Neural cell (in vitro differentiated cells): ENCODE data around the gene PLEKHN1. TPM values are rescaled to one million over a fixed set of nuclear protein-coding genes. Genes with fewer than 3 reads are reported as not detected.

Source experiments
- H2AFZ ChIP-seq: fragments of 200-600, 300-800 bp; sonication (generic), shearing (Covaris generic); 2 replicates; pipeline ENCODE4 v1.6.0; 2014; ENCODE audit warnings: low read depth, mild to moderate bottlenecking, antibody characterized with exemption, low read length, moderate library complexity
- H3F3A ChIP-seq: fragments of 200-600 bp; shearing (Covaris generic); 2 replicates; pipeline ENCODE4 v1.6.1; 2016; ENCODE audit warnings: mild to moderate bottlenecking, moderate library complexity, mixed read lengths, antibody characterized with exemption, low read length; ENCODE audit not compliant: insufficient read depth, poor library complexity, severe bottlenecking
- H3K27ac ChIP-seq: fragments of 200-600, 300-800 bp; sonication (generic), shearing (Covaris generic); 2 replicates; pipeline ENCODE4 v1.5.1; 2014; ENCODE audit warnings: mild to moderate bottlenecking, low read length, moderate library complexity
- H3K27me3 ChIP-seq: fragments of 300-800, 200-600 bp; sonication (generic), shearing (Covaris generic); 2 replicates; pipeline ENCODE4 v1.6.0; 2014; ENCODE audit warnings: mild to moderate bottlenecking, low read depth, low read length, moderate library complexity; ENCODE audit not compliant: insufficient read depth
- H3K36me3 ChIP-seq: fragments of 300-800, 200-600 bp; sonication (generic), shearing (Covaris generic); 2 replicates; pipeline ENCODE4 v1.5.1; 2014; ENCODE audit warnings: mild to moderate bottlenecking, antibody characterized with exemption, low read length, moderate library complexity; ENCODE audit not compliant: insufficient read depth
- H3K4me2 ChIP-seq: fragments of 300-800, 200-600 bp; sonication (generic), shearing (Covaris generic); 2 replicates; pipeline ENCODE4 v1.6.0; 2014; ENCODE audit warnings: mild to moderate bottlenecking, low read length
- H3K4me3 ChIP-seq: fragments of 300-800, 200-600 bp; sonication (generic), shearing (Covaris generic); 2 replicates; pipeline ENCODE4 v1.5.1; 2014; ENCODE audit warnings: mild to moderate bottlenecking, low read length, moderate library complexity
- H3K79me2 ChIP-seq: fragments of 200-600 bp; shearing (Covaris generic); replicated peaks from 2 replicates; pipeline ENCODE4 v1.6.0; 2014; ENCODE audit warnings: mild to moderate bottlenecking, low read length, moderate library complexity; ENCODE audit not compliant: insufficient read depth
- H3K9ac ChIP-seq: fragments of 300-800, 200-600 bp; sonication (generic), shearing (Covaris generic); 2 replicates; pipeline ENCODE4 v1.6.1; 2016; ENCODE audit warnings: mild to moderate bottlenecking, low read length, mixed read lengths
- H3K9me2 ChIP-seq: fragments of 200-600 bp; shearing (Covaris generic); 2 replicates; pipeline ENCODE4 v1.6.1; 2016; ENCODE audit warnings: mild to moderate bottlenecking, low read length, mixed read lengths; ENCODE audit not compliant: insufficient read depth
- H3K9me3 ChIP-seq: fragments of 200-600, 300-800 bp; sonication (generic), shearing (Covaris generic); 2 replicates; pipeline ENCODE4 v1.6.1; 2016; ENCODE audit warnings: mild to moderate bottlenecking, mixed run types, low read length, moderate library complexity, mixed read lengths
- H4K20me1 ChIP-seq: fragments of 200-600 bp; shearing (Covaris generic); 2 replicates; pipeline ENCODE4 v1.6.1; 2016; ENCODE audit warnings: mild to moderate bottlenecking, mixed run types; ENCODE audit not compliant: insufficient read depth
- EP300 ChIP-seq: fragments of 450-650 bp; conservative IDR thresholded peaks from 2 replicates; pipeline ENCODE4 v1.6.1; 2014; ENCODE audit warnings: antibody characterized with exemption, mild to moderate bottlenecking, moderate library complexity; ENCODE audit not compliant: poor library complexity, severe bottlenecking
- EZH2 ChIP-seq: fragments of 200-600, 300-800 bp; shearing (Covaris generic), sonication (generic); IDR thresholded peaks from 2 replicates; pipeline ENCODE4 v1.6.1; 2014; ENCODE audit warnings: antibody characterized with exemption, low read length, borderline replicate concordance, mild to moderate bottlenecking; ENCODE audit not compliant: insufficient read depth, poor library complexity, severe bottlenecking
- MXI1 ChIP-seq: fragments of 450-650 bp; conservative IDR thresholded peaks from 2 replicates; pipeline ENCODE4 v1.6.1; 2014; ENCODE audit warnings: antibody characterized with exemption, mild to moderate bottlenecking; ENCODE audit not compliant: poor library complexity, severe bottlenecking
- POLR2AphosphoS5 ChIP-seq: IDR thresholded peaks from 2 replicates; pipeline ENCODE4 v1.6.1; 2012
- RAD21 ChIP-seq: fragments of 450-650 bp; conservative IDR thresholded peaks from 2 replicates; pipeline ENCODE4 v1.6.1; 2014; ENCODE audit warnings: antibody characterized with exemption, mild to moderate bottlenecking, moderate library complexity
- SMC3 ChIP-seq: fragments of 450-650 bp; conservative IDR thresholded peaks from 2 replicates; pipeline ENCODE4 v1.6.1; 2014; ENCODE audit warnings: antibody characterized with exemption, mild to moderate bottlenecking, moderate library complexity; ENCODE audit not compliant: poor library complexity
- TAF1 ChIP-seq: IDR thresholded peaks from 2 replicates; pipeline ENCODE4 v1.6.1; 2012; ENCODE audit warnings: low read depth
- polyA plus RNA-seq: library from polyadenylated mRNA; depleted of rRNA; stranded (reverse); fragments of >200 nt; gene quantifications from 2 replicates; pipeline ENCODE4 v1.2.3, GENCODE V29; 2014
- TF ChIP-seq, protein P1 (sequence below): fragments of 450-650 bp; IDR thresholded peaks from 2 replicates; pipeline ENCODE4 v1.5.1; 2014; ENCODE audit warnings: antibody characterized with exemption, mild to moderate bottlenecking, moderate library complexity; ENCODE audit not compliant: poor library complexity, severe bottlenecking
- TF ChIP-seq, protein P2 (sequence below): IDR thresholded peaks from 2 replicates; pipeline ENCODE4 v1.6.1; 2012; ENCODE audit warnings: borderline replicate concordance

PLEKHN1 gene
- polyA plus RNA-seq, 1 donor from 2014 or later = 1.1 TPM

DNA sequence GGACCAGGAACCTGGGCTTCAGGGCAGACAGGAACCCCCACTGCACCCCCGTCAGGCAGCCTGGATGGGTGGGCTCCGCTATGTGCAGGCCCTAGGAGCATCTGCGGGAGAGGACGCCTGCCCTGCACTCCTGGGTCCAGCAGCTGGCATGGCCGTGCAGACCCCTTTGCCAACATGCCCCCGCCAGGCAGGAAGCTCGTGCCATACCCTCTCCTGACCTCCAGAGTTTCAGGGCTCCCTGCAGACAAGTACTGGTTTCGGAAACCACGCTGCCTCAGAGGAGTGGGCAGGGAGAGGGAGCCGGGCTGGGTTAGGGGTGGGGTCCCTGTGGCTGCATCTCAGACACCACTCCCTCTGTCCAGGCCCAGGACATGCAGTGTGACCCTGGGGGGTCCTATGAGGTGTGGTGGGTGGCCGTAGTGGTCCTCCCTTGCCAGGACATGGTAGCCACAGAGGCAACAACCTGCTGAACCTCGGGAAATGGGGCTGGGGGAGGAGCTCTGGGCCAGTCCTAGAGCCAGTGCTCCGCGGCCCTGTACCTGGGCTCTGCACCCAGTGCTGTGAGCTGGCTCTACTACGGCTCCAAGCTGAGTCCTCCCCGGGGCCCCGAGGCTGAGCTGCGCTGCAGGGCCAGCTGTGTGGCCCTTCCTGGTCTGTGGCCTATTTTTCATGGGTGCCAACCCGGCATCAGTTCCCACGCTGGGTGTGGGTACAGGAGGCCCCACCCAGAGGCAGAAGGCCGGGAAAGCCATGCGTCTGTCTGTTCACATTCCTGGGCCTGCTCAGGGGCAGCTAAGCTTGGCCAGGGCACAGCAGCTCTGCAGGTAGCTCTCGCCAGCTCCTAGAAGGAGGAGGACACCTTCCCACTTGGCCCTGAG, 1.4 kb downstream of the PLEKHN1 start:
- Histone ChIP-seq H3K36me3 (no peaks in the 10 kb centered on the region), H3K9ac (no peak overlapping the region), H3F3A (no peaks in the 10 kb centered on the region), H2AFZ (no peak overlapping the region), H3K4me3 (no peak overlapping the region), H3K27ac (no peak overlapping the region), H3K79me2 (no peaks in the 10 kb centered on the region), H4K20me1 (no peaks in the 10 kb centered on the region), H3K9me3 (no peaks in the 10 kb centered on the region), H3K4me2 (no peak overlapping the region), H3K9me2 (no peaks in the 10 kb centered on the region), H3K27me3 (peaks cover 65% of the 10 kb centered on the region)
- TF ChIP-seq TAF1 = no peak
- TF ChIP-seq POLR2AphosphoS5 = no peak
- TF ChIP-seq, protein P1, sequence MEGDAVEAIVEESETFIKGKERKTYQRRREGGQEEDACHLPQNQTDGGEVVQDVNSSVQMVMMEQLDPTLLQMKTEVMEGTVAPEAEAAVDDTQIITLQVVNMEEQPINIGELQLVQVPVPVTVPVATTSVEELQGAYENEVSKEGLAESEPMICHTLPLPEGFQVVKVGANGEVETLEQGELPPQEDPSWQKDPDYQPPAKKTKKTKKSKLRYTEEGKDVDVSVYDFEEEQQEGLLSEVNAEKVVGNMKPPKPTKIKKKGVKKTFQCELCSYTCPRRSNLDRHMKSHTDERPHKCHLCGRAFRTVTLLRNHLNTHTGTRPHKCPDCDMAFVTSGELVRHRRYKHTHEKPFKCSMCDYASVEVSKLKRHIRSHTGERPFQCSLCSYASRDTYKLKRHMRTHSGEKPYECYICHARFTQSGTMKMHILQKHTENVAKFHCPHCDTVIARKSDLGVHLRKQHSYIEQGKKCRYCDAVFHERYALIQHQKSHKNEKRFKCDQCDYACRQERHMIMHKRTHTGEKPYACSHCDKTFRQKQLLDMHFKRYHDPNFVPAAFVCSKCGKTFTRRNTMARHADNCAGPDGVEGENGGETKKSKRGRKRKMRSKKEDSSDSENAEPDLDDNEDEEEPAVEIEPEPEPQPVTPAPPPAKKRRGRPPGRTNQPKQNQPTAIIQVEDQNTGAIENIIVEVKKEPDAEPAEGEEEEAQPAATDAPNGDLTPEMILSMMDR = no peak
- TF ChIP-seq, protein P2, sequence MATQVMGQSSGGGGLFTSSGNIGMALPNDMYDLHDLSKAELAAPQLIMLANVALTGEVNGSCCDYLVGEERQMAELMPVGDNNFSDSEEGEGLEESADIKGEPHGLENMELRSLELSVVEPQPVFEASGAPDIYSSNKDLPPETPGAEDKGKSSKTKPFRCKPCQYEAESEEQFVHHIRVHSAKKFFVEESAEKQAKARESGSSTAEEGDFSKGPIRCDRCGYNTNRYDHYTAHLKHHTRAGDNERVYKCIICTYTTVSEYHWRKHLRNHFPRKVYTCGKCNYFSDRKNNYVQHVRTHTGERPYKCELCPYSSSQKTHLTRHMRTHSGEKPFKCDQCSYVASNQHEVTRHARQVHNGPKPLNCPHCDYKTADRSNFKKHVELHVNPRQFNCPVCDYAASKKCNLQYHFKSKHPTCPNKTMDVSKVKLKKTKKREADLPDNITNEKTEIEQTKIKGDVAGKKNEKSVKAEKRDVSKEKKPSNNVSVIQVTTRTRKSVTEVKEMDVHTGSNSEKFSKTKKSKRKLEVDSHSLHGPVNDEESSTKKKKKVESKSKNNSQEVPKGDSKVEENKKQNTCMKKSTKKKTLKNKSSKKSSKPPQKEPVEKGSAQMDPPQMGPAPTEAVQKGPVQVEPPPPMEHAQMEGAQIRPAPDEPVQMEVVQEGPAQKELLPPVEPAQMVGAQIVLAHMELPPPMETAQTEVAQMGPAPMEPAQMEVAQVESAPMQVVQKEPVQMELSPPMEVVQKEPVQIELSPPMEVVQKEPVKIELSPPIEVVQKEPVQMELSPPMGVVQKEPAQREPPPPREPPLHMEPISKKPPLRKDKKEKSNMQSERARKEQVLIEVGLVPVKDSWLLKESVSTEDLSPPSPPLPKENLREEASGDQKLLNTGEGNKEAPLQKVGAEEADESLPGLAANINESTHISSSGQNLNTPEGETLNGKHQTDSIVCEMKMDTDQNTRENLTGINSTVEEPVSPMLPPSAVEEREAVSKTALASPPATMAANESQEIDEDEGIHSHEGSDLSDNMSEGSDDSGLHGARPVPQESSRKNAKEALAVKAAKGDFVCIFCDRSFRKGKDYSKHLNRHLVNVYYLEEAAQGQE = no peak
- no peak for TF ChIP-seq MXI1
- no peak for TF ChIP-seq SMC3
- no peak for TF ChIP-seq EZH2
- TF ChIP-seq RAD21 = no peak
- TF ChIP-seq EP300 = no peak

DNA sequence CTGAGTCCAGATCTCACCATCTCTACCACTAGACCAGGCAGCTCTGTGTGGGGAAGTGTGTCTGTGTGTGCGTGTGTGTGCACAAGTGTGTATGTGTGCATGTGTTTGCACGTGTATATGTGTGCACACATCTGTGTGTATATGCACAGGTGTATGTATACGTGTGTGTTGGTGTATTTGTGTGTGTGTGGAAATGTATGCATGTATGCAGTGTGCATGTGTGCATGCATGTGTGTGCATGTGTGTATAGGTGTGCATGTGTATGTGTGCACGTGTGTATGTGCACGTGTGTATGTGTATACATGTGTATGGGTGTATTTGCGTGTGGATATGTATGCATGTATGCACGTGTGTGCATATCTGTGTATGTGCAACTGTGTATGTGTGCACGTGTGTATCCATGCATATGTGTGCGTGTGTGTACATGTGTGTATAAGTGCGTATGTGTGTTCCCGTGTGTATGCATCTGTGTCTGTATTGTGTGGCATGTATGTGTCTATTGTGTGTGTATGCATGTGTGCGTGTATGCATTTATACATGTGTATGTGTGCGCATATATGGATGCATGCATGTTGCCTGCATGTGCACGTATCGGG, 3.1 kb downstream of the PLEKHN1 start:
- H3K9me2 ChIP-seq = no peaks in the 10 kb centered on the region
- H3K27ac ChIP-seq = no peak overlapping the region
- no peaks in the 10 kb centered on the region for H3K79me2 ChIP-seq
- H3F3A ChIP-seq = no peaks in the 10 kb centered on the region
- H3K27me3 ChIP-seq = peaks cover 65% of the 10 kb centered on the region
- H2AFZ ChIP-seq = no peak overlapping the region
- no peaks in the 10 kb centered on the region for H4K20me1 ChIP-seq
- TF ChIP-seq EP300 = no peak
- no peak overlapping the region for H3K4me3 ChIP-seq
- H3K9ac ChIP-seq = no peak overlapping the region
- H3K36me3 ChIP-seq = no peaks in the 10 kb centered on the region
- no peak overlapping the region for H3K4me2 ChIP-seq
- no peaks in the 10 kb centered on the region for H3K9me3 ChIP-seq
